Esophagus (tissue), 2 donors: ENCODE results near the gene LRMDA. TPM values are rescaled to one million over a fixed set of nuclear protein-coding genes. Genes with fewer than 3 reads are reported as not detected.

ENCODE experiments used
- H3K27ac ChIP-seq, 2 donors: one replicate each; pipeline ENCODE4 v1.5.1; 2013; ENCODE audit warnings: low read depth in 2 of 2, mild to moderate bottlenecking in 2 of 2, inconsistent platforms in 1 of 2, low read length in 1 of 2, moderate library complexity in 1 of 2
- H3K27me3 ChIP-seq, 2 donors: one replicate each; pipeline ENCODE4 v1.6.1; 2013; ENCODE audit warnings: low read length in 2 of 2, control low read depth in 1 of 2, mild to moderate bottlenecking in 1 of 2; ENCODE audit not compliant: insufficient read depth in 2 of 2, control insufficient read depth in 1 of 2
- H3K36me3 ChIP-seq, 2 donors: one replicate each; pipeline ENCODE4 v1.6.1; 2013; ENCODE audit warnings: low read length in 1 of 2; ENCODE audit not compliant: control insufficient read depth in 2 of 2, insufficient read depth in 2 of 2
- H3K4me1 ChIP-seq, 2 donors: one replicate each; pipeline ENCODE4 v1.6.1; 2013; ENCODE audit warnings: low read length in 1 of 2; ENCODE audit not compliant: control insufficient read depth in 2 of 2, insufficient read depth in 2 of 2
- H3K4me3 ChIP-seq, 2 donors: one replicate each; pipeline ENCODE4 v1.5.1; 2013; ENCODE audit warnings: low read length in 2 of 2, mild to moderate bottlenecking in 2 of 2, low read depth in 1 of 2, moderate library complexity in 1 of 2
- H3K9me3 ChIP-seq, 2 donors: one replicate each; pipeline ENCODE4 v1.6.1; 2013; ENCODE audit warnings: mild to moderate bottlenecking in 2 of 2, low read depth in 1 of 2, low read length in 1 of 2, moderate library complexity in 1 of 2; ENCODE audit not compliant: control insufficient read depth in 2 of 2, insufficient read depth in 1 of 2
- WGBS, 2 donors: extraction: QIAGEN DNeasy Blood & Tissue Kit; methylation state at CpG; one replicate each; pipeline ENCODE4 v1.1.7; 2013; 5-methylcytosine and 5-hydroxymethylcytosine counted together
- polyA plus RNA-seq, 2 donors: library from polyadenylated mRNA; stranded (reverse); fragments of 200-250 nt; gene quantifications; one replicate each; pipeline ENCODE4 v1.2.3, GENCODE V29; 2013
- donor health status: healthy with polysubstance abuse.
- donor health status: Bipolar disorder and iron deficiency.

LRMDA gene
- polyA plus RNA-seq, 2 donors: 1.8 to 4.0 TPM

GRCh38 chr10:76071653-76072365 is 640.4 kb downstream of the LRMDA start:
- H3K36me3 ChIP-seq: no peaks in the 10 kb centered on the region
- no peaks in the 10 kb centered on the region for H3K27me3 ChIP-seq
- H3K27ac ChIP-seq: no peak overlapping the region
- H3K4me1 ChIP-seq: peaks cover 0 to 2% of the 10 kb centered on the region in 2 donors
- WGBS, 2 donors: 50 to 54% methylated on average over 5 of the region's 5 CpGs
- no peak overlapping the region for H3K4me3 ChIP-seq
- H3K9me3 ChIP-seq: no peaks in the 10 kb centered on the region

DNA sequence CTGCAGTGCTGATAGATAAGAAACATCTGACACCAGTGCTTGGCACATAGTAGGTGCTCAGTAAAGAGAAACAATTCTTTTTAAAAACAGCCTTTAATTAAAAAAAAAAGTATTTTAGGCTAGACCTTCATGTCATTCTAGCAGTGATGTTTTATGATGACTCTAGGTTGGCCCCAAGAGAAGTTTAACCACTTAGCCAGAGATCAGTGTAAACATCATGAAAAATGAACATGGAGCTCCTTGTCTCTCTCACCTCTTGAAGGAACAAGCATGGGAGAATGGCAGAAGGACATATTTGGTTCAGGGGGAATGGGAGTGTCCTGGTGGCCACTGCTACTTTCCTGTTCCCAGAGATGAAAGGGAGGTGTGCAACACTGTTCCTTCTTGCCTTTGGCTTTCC is 641.0 kb downstream of the LRMDA start:
- H3K9me3 ChIP-seq: no peaks in the 10 kb centered on the region
- H3K27ac ChIP-seq: no peak overlapping the region
- H3K4me3 ChIP-seq: no peak overlapping the region
- H3K27me3 ChIP-seq: no peaks in the 10 kb centered on the region
- peaks cover 0 to 2% of the 10 kb centered on the region in 2 donors for H3K4me1 ChIP-seq
- no peaks in the 10 kb centered on the region for H3K36me3 ChIP-seq

DNA sequence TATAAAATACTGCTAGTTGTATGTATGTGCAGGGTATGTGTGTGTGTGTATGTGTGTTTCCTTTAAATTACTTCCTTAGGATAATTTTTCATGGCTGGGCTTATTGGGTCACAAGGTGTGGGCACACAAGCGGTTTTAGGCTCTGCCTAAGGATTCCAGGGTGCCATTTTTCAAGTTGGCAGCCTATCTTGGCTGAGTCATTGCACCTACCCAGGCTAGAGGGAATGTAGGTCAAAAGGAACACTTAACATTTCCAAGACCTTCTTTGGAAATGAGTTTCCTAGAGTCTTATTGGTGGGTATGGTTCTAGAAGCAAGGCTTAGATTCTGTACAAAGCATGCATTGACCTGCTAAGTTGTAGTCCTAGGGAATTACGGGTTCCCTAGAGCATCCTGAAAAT is 642.1 kb downstream of the LRMDA start:
- no peaks in the 10 kb centered on the region for H3K9me3 ChIP-seq
- H3K27me3 ChIP-seq: no peaks in the 10 kb centered on the region
- H3K27ac ChIP-seq: no peak overlapping the region
- WGBS, 2 donors: 66 to 72% methylated on average over 2 of the region's 2 CpGs
- no peaks in the 10 kb centered on the region for H3K36me3 ChIP-seq
- H3K4me1 ChIP-seq: peaks cover 0 to 2% of the 10 kb centered on the region in 2 donors
- H3K4me3 ChIP-seq: no peak overlapping the region

GRCh38 chr10:76074659-76075058 is 643.2 kb downstream of the LRMDA start:
- no peaks in the 10 kb centered on the region for H3K36me3 ChIP-seq
- no peak overlapping the region for H3K27ac ChIP-seq
- no peaks in the 10 kb centered on the region for H3K27me3 ChIP-seq
- H3K4me1 ChIP-seq: peaks cover 0 to 2% of the 10 kb centered on the region in 2 donors
- H3K4me3 ChIP-seq: no peak overlapping the region
- no peaks in the 10 kb centered on the region for H3K9me3 ChIP-seq
- 94 to 95% methylated on average over 1 of the region's 1 CpG for WGBS, 2 donors

GRCh38 chr10:76080451-76080850 is 649.0 kb downstream of the LRMDA start:
- Histone ChIP-seq H3K9me3 (no peaks in the 10 kb centered on the region), H3K36me3 (no peaks in the 10 kb centered on the region), H3K4me1 (no peaks in the 10 kb centered on the region), H3K27me3 (no peaks in the 10 kb centered on the region), H3K27ac (no peak overlapping the region), H3K4me3 (no peak overlapping the region)

GRCh38 chr10:76080991-76081390 is 649.6 kb downstream of the LRMDA start:
- Histone ChIP-seq H3K27me3 (no peaks in the 10 kb centered on the region), H3K27ac (no peak overlapping the region), H3K9me3 (no peaks in the 10 kb centered on the region), H3K4me1 (no peaks in the 10 kb centered on the region), H3K36me3 (no peaks in the 10 kb centered on the region), H3K4me3 (no peak overlapping the region)
- 93 to 99% methylated on average over 3 of the region's 3 CpGs for WGBS, 2 donors

- H3K27ac ChIP-seq: no peak overlapping the region
- WGBS, 2 donors: 72 to 75% methylated on average over 3 of the region's 3 CpGs
Observed at GRCh38 chr10:76082232-76082631, 650.8 kb downstream of the LRMDA start.

DNA sequence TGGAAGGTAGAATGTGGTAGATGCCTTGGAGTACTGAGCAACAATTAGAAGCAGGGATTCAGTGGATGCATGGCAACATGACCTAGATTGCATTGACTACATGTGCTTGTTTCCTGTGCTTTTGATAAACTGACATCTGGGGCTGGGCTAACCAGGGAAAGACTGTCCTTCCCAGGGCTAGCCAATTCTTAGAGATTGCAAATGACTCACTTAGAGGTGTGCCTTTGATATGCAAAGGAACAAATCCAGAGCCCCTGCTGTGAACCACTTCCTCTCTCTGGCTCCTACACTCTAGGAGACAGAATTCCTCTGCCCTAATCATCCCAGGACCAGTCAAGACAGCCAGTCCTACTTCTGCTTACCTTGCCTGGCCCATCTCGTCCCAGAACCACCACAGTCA is 651.5 kb downstream of the LRMDA start:
- 73 to 82% methylated on average over 1 of the region's 1 CpG for WGBS, 2 donors
- Histone ChIP-seq H3K9me3 (no peaks in the 10 kb centered on the region), H3K27me3 (no peaks in the 10 kb centered on the region), H3K4me3 (no peak overlapping the region), H3K4me1 (no peaks in the 10 kb centered on the region), H3K27ac (no peak overlapping the region), H3K36me3 (no peaks in the 10 kb centered on the region)

More at GRCh38 chr10:76082232-76082631, 650.8 kb downstream of the LRMDA start:
- no peaks in the 10 kb centered on the region for H3K4me1 ChIP-seq
- no peak overlapping the region for H3K4me3 ChIP-seq
- no peaks in the 10 kb centered on the region for H3K9me3 ChIP-seq
- no peaks in the 10 kb centered on the region for H3K27me3 ChIP-seq
- no peaks in the 10 kb centered on the region for H3K36me3 ChIP-seq

DNA sequence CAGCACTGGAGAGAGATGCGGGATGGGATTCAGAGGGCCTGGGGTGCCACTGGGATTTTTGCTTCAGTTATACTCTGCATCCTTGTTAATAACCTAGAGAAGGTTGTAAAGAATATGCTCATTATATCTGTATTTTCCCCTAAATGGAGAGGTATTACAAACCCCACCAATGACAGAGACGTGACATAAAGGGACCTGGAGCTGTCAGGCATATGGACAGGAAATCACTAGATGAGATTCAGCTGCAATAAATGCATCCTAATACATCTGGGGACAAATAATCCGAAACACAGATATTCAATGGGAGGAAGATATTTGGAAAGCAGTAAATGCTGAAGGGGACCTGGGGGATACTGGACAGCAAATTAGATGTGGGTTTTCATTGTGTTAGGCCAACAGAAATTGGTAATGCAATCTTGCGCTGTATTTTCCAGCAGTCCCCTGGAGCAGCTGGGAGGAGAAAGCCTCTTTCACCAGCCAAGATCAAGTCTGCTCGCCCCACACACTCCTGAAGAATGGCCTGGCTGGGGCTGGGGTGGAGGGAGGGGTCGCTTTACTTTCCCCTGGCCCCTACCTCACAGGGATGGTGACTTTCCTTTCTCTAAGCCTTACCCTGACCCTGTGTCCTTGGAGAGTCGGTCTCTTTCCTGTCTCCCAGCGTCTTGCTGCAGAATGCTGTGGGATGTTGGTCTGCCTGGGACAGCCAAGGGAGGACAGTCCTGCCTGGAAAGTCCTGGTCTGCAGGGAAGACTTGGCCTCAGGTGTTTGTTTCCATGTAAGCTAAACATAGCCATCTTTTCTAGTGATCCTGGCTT is 653.8 kb downstream of the LRMDA start:
- no peaks in the 10 kb centered on the region for H3K4me1 ChIP-seq
- no peaks in the 10 kb centered on the region for H3K27me3 ChIP-seq
- no peaks in the 10 kb centered on the region for H3K9me3 ChIP-seq
- no peaks in the 10 kb centered on the region for H3K36me3 ChIP-seq
- H3K27ac ChIP-seq: no peak overlapping the region
- no peak overlapping the region for H3K4me3 ChIP-seq
- WGBS, 2 donors: 87 to 92% methylated on average over 8 of the region's 8 CpGs

DNA sequence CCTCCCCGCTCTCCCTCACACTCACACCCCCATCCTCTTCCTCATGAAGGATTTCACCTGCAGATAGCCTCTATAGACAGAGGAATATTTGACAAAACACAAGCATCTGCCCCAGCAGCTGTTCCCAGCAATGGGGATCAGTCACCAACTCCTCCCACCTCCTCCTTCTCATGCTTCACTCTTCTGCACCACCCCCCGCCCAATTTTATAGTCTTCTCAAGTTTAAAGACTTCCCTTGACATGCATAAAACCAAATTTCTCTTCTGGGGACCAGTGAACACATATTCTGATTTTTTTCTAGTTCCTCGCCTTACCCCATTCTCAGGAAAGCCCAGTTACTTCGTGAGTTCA is 654.4 kb downstream of the LRMDA start:
- no peaks in the 10 kb centered on the region for H3K4me1 ChIP-seq
- no peaks in the 10 kb centered on the region for H3K27me3 ChIP-seq
- H3K4me3 ChIP-seq: no peak overlapping the region
- H3K9me3 ChIP-seq: no peaks in the 10 kb centered on the region
- no peak overlapping the region for H3K27ac ChIP-seq
- H3K36me3 ChIP-seq: no peaks in the 10 kb centered on the region
- WGBS, 2 donors: 93 to 94% methylated on average over 4 of the region's 4 CpGs
